HepG2 (cell line): Measurements from ENCODE around the gene DPEP1. TPM values are rescaled to one million over a fixed set of nuclear protein-coding genes. Genes with fewer than 3 reads are reported as not detected.
A peak's percentile ranks its signal among the peaks of the same experiment; 100 is the strongest.

Source experiments
- ELF3 ChIP-seq: IDR thresholded peaks from 2 replicates; pipeline ENCODE4 v1.6.1; 2016; ENCODE audit warnings: missing genetic modification reagents, missing compliant biosample characterization
- GATAD2A ChIP-seq: IDR thresholded peaks from 2 replicates; pipeline ENCODE4 v1.6.1; 2016
- KDM5A ChIP-seq: fragments of 200-600 bp; sonication (generic); IDR thresholded peaks from 2 replicates; pipeline ENCODE4 v1.7.0; 2018; ENCODE audit warnings: antibody characterized with exemption, mild to moderate bottlenecking, low read length, borderline replicate concordance
- ONECUT2 ChIP-seq: sonication (generic); formaldehyde crosslinking; IDR thresholded peaks from 2 replicates; pipeline ENCODE4 v1.4.0; 2020; ENCODE audit warnings: missing genetic modification reagents
- PHF20 ChIP-seq: sonication (generic); formaldehyde crosslinking; IDR thresholded peaks from 2 replicates; pipeline ENCODE4 v1.5.0; 2020; ENCODE audit warnings: mild to moderate bottlenecking, missing genetic modification reagents
- PRPF4 ChIP-seq: fragments of 200-400 bp; formaldehyde crosslinking; IDR thresholded peaks from 2 replicates; pipeline ENCODE4 v1.6.1; 2016; ENCODE audit warnings: low read length, low read depth; ENCODE audit not compliant: poor library complexity, severe bottlenecking
- RXRB ChIP-seq: IDR thresholded peaks from 2 replicates; pipeline ENCODE4 v1.6.1; 2016; ENCODE audit warnings: borderline replicate concordance, missing genetic modification reagents, missing compliant biosample characterization
- SUZ12 ChIP-seq: fragments of 150-350 bp; IDR thresholded peaks from 2 replicates; pipeline ENCODE4 v1.6.1; 2014; ENCODE audit warnings: low read depth, low read length
- ZBTB38 ChIP-seq: sonication (generic); formaldehyde crosslinking; IDR thresholded peaks from 2 replicates; pipeline ENCODE4 v1.5.1; 2020; ENCODE audit warnings: mild to moderate bottlenecking, missing genetic modification reagents
- ZFP90 ChIP-seq: sonication (generic); formaldehyde crosslinking; IDR thresholded peaks from 2 replicates; pipeline ENCODE4 v1.8.0; 2022; ENCODE audit warnings: missing genetic modification reagents, mild to moderate bottlenecking, inconsistent platforms, borderline replicate concordance
- ZNF225 ChIP-seq: sonication (generic); formaldehyde crosslinking; IDR thresholded peaks from 2 replicates; pipeline ENCODE4 v1.4.0; 2020; ENCODE audit warnings: mild to moderate bottlenecking, missing genetic modification reagents
- ZNF670 ChIP-seq: sonication (generic); formaldehyde crosslinking; IDR thresholded peaks from 2 replicates; pipeline ENCODE4 v1.8.0; 2022; ENCODE audit warnings: mild to moderate bottlenecking, missing genetic modification reagents, borderline replicate concordance
- polyA plus RNA-seq, 8 experiments: library from polyadenylated mRNA; depleted of rRNA in 3 of 8; stranded (reverse) in 7 of 8; unstranded in 1 of 8; fragments of >200 nt; fragmentation: Illumina TruSeq in 4 of 8; extraction: Trizol in 4 of 8; gene quantifications; 2 replicates each; pipeline versions ENCODE4 v1.2.1 to v1.2.3, GENCODE V29; 2011 to 2016; ENCODE audit warnings: low read depth in 4 of 8, missing spikeins in 1 of 8, mixed read lengths in 1 of 8; ENCODE audit not compliant: insufficient read depth in 1 of 8
- total RNA-seq, 5 experiments: library from RNA; depleted of rRNA; stranded (reverse); fragments of >200 nt; fragmentation: Illumina TruSeq; extraction: Trizol; gene quantifications; 2 replicates each; pipeline ENCODE4 v1.2.3, GENCODE V29; 2016; ENCODE audit warnings: low read depth in 1 of 5
- TF ChIP-seq, protein P1 (sequence below): sonication (generic); formaldehyde crosslinking; conservative IDR thresholded peaks from 2 replicates; pipeline ENCODE4 v1.8.0; 2022; ENCODE audit warnings: mild to moderate bottlenecking, moderate library complexity, missing genetic modification reagents
- TF ChIP-seq, protein P2 (sequence below): sonication (generic); formaldehyde crosslinking; IDR thresholded peaks from 2 replicates; pipeline ENCODE4 v1.4.0; 2020; ENCODE audit warnings: mild to moderate bottlenecking, missing genetic modification reagents
- TF ChIP-seq, protein P3 (sequence below): sonication (generic); formaldehyde crosslinking; IDR thresholded peaks from 2 replicates; pipeline ENCODE4; 2020; ENCODE audit warnings: missing genetic modification reagents, mild to moderate bottlenecking, borderline replicate concordance
- TF ChIP-seq, protein P4 (sequence below): sonication (generic); formaldehyde crosslinking; IDR thresholded peaks from 2 replicates; pipeline ENCODE4 v1.4.0; 2020; ENCODE audit warnings: missing genetic modification reagents

DPEP1 gene
- total and polyA plus RNA-seq, 2 of the 13 experiments (the other 11 are each of a cell fraction or from before 2014, with no cell fraction given) = 37.6 to 52.2 TPM

DNA sequence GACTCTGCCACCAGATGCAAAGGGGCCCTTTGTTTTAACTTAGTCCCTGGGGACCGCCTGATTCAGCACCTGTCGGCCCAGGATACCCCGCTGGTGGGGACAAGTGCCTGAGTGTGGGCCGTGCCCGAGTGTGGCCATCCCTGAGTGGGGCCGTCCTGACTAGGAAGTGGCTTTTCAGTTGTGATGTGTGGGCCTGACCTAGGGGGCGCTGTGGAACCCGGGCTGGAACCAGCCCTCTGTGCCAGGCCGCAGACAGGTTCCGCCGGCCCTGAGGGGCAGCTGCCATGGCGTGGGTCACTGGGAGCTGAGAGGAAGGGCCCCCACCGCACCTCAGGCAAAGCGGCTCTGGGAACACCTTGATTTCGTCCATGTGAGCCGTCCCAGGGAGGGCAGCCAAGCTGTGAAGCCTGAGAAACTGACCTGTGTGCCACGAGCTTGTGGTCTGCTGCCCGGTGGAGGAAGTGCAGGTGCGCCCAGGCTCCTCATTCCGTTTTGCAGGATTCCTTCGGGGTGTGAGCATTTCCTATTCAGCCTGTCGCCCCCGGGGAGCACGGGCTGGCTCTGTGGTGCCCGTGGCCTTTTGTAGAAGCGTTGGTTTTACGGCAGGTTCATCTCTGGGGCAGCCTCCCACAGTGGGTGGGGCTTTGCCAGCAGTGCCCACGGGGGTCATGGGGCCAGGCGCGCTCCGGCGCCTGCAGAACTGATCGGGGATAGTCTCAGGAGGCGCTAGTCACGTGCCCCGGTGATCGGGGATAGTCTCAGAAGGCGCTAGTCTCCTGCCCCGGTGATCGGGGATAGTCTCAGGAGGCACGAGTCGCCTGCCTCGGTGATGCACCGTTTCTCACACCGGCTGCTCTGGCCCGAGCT lies 47.7 kb upstream of the DPEP1 start (continued):
- TF ChIP-seq GATAD2A (CRISPR knock-in tag) = no peak; the same call in 1 of the 2 replicates
- TF ChIP-seq ONECUT2 = 0 out of 2 replicates have a peak, but pooled peaks have one; percentile 7
- TF ChIP-seq SUZ12 = no peak
- TF ChIP-seq KDM5A = no peak
- no peak; the same call in 1 of the 2 replicates for TF ChIP-seq ZBTB38 (CRISPR knock-in tag)
- TF ChIP-seq ZFP90 = peak; percentile 60
- TF ChIP-seq PRPF4 = no peak
- TF ChIP-seq PHF20 (CRISPR knock-in tag) = no peak
- TF ChIP-seq RXRB (CRISPR knock-in tag) = no peak
- TF ChIP-seq, protein P1, sequence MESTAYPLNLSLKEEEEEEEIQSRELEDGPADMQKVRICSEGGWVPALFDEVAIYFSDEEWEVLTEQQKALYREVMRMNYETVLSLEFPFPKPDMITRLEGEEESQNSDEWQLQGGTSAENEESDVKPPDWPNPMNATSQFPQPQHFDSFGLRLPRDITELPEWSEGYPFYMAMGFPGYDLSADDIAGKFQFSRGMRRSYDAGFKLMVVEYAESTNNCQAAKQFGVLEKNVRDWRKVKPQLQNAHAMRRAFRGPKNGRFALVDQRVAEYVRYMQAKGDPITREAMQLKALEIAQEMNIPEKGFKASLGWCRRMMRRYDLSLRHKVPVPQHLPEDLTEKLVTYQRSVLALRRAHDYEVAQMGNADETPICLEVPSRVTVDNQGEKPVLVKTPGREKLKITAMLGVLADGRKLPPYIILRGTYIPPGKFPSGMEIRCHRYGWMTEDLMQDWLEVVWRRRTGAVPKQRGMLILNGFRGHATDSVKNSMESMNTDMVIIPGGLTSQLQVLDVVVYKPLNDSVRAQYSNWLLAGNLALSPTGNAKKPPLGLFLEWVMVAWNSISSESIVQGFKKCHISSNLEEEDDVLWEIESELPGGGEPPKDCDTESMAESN (CRISPR knock-in tag) = peak; percentile 68
- TF ChIP-seq, protein P2, sequence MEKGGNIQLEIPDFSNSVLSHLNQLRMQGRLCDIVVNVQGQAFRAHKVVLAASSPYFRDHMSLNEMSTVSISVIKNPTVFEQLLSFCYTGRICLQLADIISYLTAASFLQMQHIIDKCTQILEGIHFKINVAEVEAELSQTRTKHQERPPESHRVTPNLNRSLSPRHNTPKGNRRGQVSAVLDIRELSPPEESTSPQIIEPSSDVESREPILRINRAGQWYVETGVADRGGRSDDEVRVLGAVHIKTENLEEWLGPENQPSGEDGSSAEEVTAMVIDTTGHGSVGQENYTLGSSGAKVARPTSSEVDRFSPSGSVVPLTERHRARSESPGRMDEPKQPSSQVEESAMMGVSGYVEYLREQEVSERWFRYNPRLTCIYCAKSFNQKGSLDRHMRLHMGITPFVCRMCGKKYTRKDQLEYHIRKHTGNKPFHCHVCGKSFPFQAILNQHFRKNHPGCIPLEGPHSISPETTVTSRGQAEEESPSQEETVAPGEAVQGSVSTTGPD (CRISPR knock-in tag) = no peak
- TF ChIP-seq ZNF225 (CRISPR knock-in tag) = peak; percentile 49; the same call in 1 of the 2 replicates
- TF ChIP-seq, protein P3, sequence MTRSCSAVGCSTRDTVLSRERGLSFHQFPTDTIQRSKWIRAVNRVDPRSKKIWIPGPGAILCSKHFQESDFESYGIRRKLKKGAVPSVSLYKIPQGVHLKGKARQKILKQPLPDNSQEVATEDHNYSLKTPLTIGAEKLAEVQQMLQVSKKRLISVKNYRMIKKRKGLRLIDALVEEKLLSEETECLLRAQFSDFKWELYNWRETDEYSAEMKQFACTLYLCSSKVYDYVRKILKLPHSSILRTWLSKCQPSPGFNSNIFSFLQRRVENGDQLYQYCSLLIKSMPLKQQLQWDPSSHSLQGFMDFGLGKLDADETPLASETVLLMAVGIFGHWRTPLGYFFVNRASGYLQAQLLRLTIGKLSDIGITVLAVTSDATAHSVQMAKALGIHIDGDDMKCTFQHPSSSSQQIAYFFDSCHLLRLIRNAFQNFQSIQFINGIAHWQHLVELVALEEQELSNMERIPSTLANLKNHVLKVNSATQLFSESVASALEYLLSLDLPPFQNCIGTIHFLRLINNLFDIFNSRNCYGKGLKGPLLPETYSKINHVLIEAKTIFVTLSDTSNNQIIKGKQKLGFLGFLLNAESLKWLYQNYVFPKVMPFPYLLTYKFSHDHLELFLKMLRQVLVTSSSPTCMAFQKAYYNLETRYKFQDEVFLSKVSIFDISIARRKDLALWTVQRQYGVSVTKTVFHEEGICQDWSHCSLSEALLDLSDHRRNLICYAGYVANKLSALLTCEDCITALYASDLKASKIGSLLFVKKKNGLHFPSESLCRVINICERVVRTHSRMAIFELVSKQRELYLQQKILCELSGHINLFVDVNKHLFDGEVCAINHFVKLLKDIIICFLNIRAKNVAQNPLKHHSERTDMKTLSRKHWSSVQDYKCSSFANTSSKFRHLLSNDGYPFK = peak; percentile 75; the same call in 1 of the 2 replicates
- no peak; the same call in 1 of the 2 replicates for TF ChIP-seq ELF3 (CRISPR knock-in tag)
- TF ChIP-seq, protein P4, sequence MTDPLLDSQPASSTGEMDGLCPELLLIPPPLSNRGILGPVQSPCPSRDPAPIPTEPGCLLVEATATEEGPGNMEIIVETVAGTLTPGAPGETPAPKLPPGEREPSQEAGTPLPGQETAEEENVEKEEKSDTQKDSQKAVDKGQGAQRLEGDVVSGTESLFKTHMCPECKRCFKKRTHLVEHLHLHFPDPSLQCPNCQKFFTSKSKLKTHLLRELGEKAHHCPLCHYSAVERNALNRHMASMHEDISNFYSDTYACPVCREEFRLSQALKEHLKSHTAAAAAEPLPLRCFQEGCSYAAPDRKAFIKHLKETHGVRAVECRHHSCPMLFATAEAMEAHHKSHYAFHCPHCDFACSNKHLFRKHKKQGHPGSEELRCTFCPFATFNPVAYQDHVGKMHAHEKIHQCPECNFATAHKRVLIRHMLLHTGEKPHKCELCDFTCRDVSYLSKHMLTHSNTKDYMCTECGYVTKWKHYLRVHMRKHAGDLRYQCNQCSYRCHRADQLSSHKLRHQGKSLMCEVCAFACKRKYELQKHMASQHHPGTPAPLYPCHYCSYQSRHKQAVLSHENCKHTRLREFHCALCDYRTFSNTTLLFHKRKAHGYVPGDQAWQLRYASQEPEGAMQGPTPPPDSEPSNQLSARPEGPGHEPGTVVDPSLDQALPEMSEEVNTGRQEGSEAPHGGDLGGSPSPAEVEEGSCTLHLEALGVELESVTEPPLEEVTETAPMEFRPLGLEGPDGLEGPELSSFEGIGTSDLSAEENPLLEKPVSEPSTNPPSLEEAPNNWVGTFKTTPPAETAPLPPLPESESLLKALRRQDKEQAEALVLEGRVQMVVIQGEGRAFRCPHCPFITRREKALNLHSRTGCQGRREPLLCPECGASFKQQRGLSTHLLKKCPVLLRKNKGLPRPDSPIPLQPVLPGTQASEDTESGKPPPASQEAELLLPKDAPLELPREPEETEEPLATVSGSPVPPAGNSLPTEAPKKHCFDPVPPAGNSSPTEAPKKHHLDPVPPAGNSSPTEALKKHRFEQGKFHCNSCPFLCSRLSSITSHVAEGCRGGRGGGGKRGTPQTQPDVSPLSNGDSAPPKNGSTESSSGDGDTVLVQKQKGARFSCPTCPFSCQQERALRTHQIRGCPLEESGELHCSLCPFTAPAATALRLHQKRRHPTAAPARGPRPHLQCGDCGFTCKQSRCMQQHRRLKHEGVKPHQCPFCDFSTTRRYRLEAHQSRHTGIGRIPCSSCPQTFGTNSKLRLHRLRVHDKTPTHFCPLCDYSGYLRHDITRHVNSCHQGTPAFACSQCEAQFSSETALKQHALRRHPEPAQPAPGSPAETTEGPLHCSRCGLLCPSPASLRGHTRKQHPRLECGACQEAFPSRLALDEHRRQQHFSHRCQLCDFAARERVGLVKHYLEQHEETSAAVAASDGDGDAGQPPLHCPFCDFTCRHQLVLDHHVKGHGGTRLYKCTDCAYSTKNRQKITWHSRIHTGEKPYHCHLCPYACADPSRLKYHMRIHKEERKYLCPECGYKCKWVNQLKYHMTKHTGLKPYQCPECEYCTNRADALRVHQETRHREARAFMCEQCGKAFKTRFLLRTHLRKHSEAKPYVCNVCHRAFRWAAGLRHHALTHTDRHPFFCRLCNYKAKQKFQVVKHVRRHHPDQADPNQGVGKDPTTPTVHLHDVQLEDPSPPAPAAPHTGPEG (CRISPR knock-in tag) = peak; percentile 82
- TF ChIP-seq ZNF670 (CRISPR knock-in tag) = 0 out of 2 replicates have a peak, but pooled peaks have one; percentile 17
